ENCODE data around the gene KCNT1. TPM values are rescaled to one million over a fixed set of nuclear protein-coding genes. Genes with fewer than 3 reads are reported as not detected.

Gene KCNT1
- total and polyA plus RNA-seq, 5 experiments from 2014 or later = not detected

- no peak overlapping the region for H3K27ac Mint-ChIP-seq
- H3K27me3 Mint-ChIP-seq = peaks cover 2 to 8% (median 3%) of the 10 kb centered on the region in 5 donors
- ATAC-seq (no peak), DNase-seq (no peak)
- POLR2A ChIA-PET = no interaction called here
- H3K9me3 Mint-ChIP-seq = no peaks in the 10 kb centered on the region
- H3K4me3 Mint-ChIP-seq = no peak overlapping the region
- peaks cover 0 to 2% (median 0%) of the 10 kb centered on the region in 4 donors for H3K4me1 Mint-ChIP-seq
- H3K36me3 Mint-ChIP-seq = no peaks in the 10 kb centered on the region
Measured at GRCh38 chr9:135695642-135696041, 6.3 kb upstream of the KCNT1 start.

DNA sequence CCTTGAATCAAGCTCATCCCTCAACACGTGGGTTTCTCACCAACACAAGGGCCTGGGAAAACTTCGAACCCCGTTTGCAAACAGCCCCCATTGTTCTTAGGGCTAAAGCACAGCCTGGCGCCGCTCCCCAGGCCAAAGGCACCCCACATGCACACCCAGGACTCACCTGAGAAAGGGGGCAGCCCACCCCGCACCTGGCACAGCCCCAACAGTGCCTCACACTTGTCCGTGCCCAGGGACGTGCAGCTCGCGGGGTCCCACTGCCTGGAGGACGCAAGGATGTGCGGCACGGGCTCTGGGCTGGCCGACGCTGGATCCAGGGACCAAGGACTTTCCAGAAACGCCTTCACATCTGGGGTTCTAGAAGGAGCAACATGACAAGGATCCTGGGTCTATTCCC is 5.5 kb upstream of the KCNT1 start:
- H3K4me3 Mint-ChIP-seq = no peak overlapping the region
- peaks cover 0 to 6% (median 1%) of the 10 kb centered on the region in 4 donors for H3K4me1 Mint-ChIP-seq
- POLR2A ChIA-PET = no interaction called here
- peaks cover 2 to 8% (median 3%) of the 10 kb centered on the region in 5 donors for H3K27me3 Mint-ChIP-seq
- H3K9me3 Mint-ChIP-seq = no peaks in the 10 kb centered on the region
- no peak for ATAC-seq
- DNase-seq = no peak
- H3K27ac Mint-ChIP-seq = no peak overlapping the region
- H3K36me3 Mint-ChIP-seq = no peaks in the 10 kb centered on the region

DNA sequence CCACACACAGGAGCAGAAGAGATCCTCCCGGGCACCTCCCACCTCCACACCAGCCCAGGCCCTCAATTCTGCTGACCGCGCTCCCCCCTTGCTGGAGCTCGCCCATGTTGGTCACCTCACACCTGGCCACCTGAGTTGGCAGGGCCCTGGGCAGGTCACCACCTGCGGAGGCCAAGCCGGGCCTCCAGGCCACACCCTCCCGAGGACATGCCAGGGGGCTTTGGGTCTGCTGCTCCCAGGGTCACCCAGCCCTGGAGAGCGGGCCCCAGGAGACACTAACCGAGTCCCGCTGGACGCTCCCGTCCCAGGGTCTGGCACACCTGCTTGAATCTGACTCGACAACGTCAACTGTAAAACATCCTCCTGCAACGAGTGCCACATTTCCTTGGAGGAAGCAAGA is 4.8 kb upstream of the KCNT1 start:
- no peak overlapping the region for H3K4me3 Mint-ChIP-seq
- DNase-seq (no peak), ATAC-seq (no peak)
- peaks cover 0 to 8% (median 2%) of the 10 kb centered on the region in 5 donors for H3K27me3 Mint-ChIP-seq
- peaks cover 0 to 6% (median 1%) of the 10 kb centered on the region in 4 donors for H3K4me1 Mint-ChIP-seq
- H3K9me3 Mint-ChIP-seq = no peaks in the 10 kb centered on the region
- no peak overlapping the region for H3K27ac Mint-ChIP-seq
- H3K36me3 Mint-ChIP-seq = no peaks in the 10 kb centered on the region
- POLR2A ChIA-PET = no interaction called here

GRCh38 chr9:135698236-135698635 is 3.7 kb upstream of the KCNT1 start:
- ATAC-seq = no peak
- H3K4me3 Mint-ChIP-seq = no peak overlapping the region
- DNase-seq = no peak
- no peaks in the 10 kb centered on the region for H3K36me3 Mint-ChIP-seq
- peaks cover 0 to 9% (median 4%) of the 10 kb centered on the region in 5 donors for H3K27me3 Mint-ChIP-seq
- peaks cover 0 to 6% (median 1%) of the 10 kb centered on the region in 4 donors for H3K4me1 Mint-ChIP-seq
- POLR2A ChIA-PET = no interaction called here
- H3K9me3 Mint-ChIP-seq = no peaks in the 10 kb centered on the region
- no peak overlapping the region for H3K27ac Mint-ChIP-seq

DNA sequence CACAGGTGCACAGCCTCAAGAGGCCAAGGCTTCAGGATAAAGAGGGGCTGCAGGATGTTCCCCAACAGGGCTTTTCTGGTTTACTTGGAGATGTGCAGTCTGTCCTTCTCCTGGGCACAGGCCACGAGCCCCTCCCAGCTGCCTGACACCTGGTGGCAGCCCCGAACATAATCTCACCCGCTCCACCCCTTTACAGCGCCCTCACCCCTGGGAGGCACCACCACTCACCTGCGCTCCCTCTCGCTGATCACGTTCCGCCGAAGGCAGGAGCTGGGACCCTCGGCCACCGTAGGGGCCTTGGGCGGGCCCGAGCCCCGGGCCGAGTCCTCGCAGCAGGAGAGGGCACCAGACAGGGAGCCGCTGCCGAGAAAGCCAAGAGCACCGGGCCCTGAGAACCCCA is 3.2 kb upstream of the KCNT1 start:
- POLR2A ChIA-PET = no interaction called here

GRCh38 chr9:135699440-135699839 is 2.5 kb upstream of the KCNT1 start, which contains the start of gene SOHLH1:
SOHLH1 (minus strand) TSS chr9:135699481; CDS start chr9:135699467, 14 bp downstream.
- DNase-seq = no peak
- Mint-ChIP-seq H3K27ac (no peak within 1 kb of the TSS), H3K9me3 (no peaks in the 10 kb centered on the region), H3K4me1 (peaks cover 0 to 6% (median 1%) of the 10 kb centered on the region in 4 donors), H3K27me3 (peaks cover 0 to 14% (median 0%) of the 10 kb centered on the region in 5 donors), H3K4me3 (peak within 1 kb of the TSS in 2 of 10 donors; percentile 34 to 60), H3K36me3 (no peaks in the 10 kb centered on the region)
- ATAC-seq = no peak
- POLR2A ChIA-PET = no interaction called here

More for the DNA sequence above, 3.2 kb upstream of the KCNT1 start:
- DNase-seq (no peak), ATAC-seq (no peak)
- peaks cover 0 to 6% (median 1%) of the 10 kb centered on the region in 4 donors for H3K4me1 Mint-ChIP-seq
- no peak overlapping the region for H3K27ac Mint-ChIP-seq
- H3K36me3 Mint-ChIP-seq = no peaks in the 10 kb centered on the region
- peaks cover 0 to 13% (median 0%) of the 10 kb centered on the region in 5 donors for H3K27me3 Mint-ChIP-seq
- H3K4me3 Mint-ChIP-seq = no peak overlapping the region
- no peaks in the 10 kb centered on the region for H3K9me3 Mint-ChIP-seq

DNA sequence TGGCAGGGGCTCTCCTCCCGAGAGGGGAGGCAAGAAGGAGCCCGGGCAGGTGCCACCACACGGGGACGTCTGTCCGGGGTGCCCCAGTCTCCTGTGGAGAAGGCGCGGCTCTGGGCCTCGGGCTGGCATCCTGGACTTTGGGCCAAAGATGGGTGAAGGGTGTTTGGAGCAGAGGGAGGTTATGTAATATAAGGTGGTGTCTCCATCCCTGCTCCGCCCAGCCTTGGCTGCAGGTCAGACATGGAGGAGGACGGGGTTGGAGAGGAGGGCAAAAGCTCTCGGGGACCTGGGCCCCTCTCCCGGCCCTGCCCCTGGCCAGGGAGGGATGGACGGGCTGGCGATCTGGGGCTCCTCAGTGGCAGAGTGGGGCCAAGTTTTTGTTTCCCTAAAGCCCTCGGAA is 1.5 kb upstream of the KCNT1 start:
- Mint-ChIP-seq H3K27me3 (peaks cover 0 to 21% (median 4%) of the 10 kb centered on the region in 5 donors), H3K4me3 (peak overlapping the region in 2 of 10 donors; percentile 34 to 54), H3K27ac (no peak overlapping the region), H3K4me1 (peaks cover 0 to 6% (median 1%) of the 10 kb centered on the region in 4 donors), H3K36me3 (no peaks in the 10 kb centered on the region), H3K9me3 (no peaks in the 10 kb centered on the region)
- DNase-seq (no peak), ATAC-seq (no peak)
- POLR2A ChIA-PET = no interaction called here

DNA sequence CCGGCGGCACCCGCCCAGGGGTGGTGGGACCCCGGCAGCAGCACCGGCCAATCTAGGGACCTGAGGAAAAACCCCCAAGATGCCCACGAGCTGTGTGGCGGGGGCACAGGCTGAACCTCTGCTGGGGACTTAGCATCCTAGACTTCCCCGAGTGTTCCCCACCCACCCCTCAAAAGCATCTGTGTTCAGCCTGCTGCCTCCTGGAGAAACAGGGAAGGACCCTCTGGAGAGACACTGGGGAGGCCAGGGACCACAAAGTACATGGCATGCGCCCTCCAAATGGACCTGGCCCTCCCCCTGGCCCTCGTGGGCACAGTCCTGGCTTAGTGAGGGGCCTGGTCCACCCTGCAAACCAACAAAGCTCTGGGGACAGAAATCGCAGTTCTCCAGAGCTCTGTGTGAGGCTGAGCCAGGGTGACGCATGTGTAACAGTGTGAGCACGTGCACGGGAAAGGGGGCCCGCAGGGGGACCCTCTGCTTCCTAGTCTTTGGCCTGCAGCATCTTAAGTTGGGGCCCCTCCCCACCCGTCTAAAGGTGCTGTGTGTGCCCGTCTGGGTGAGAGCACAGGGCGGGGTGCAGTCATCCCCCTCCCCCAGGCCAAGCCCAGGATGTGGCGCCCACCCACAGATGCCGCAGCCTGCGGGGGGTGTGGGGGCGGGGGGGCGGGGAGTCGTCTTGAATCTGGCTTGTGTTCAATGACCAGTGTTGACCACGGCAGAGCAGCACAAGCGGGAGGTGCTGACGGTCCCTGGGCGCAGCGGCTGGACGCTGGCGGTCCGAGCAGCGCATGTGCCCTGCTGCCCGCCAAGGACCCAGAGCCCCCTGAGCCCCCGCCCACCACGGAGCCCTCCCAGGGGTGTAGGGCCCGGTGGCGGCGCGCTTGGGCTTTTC is 672 bp upstream of the KCNT1 start:
- peak in 8 of 10 donors; percentile 4 to 67 (median 31) for DNase-seq
- no peaks in the 10 kb centered on the region for H3K9me3 Mint-ChIP-seq
- no peaks in the 10 kb centered on the region for H3K36me3 Mint-ChIP-seq
- POLR2A ChIA-PET = no interaction called here
- H3K4me1 Mint-ChIP-seq = peaks cover 0 to 6% (median 1%) of the 10 kb centered on the region in 4 donors
- H3K27ac Mint-ChIP-seq = no peak overlapping the region
- H3K27me3 Mint-ChIP-seq = peaks cover 0 to 17% (median 4%) of the 10 kb centered on the region in 5 donors
- ATAC-seq = peak; percentile 63 to 87
- peak overlapping the region in 2 of 10 donors; percentile 26 to 31 for H3K4me3 Mint-ChIP-seq

- H3K27me3 Mint-ChIP-seq = peaks cover 0 to 17% (median 4%) of the 10 kb centered on the region in 5 donors
- H3K27ac Mint-ChIP-seq = no peak overlapping the region
- DNase-seq (no peak), ATAC-seq (no peak)
- H3K4me1 Mint-ChIP-seq = peaks cover 0 to 6% (median 1%) of the 10 kb centered on the region in 4 donors
- no peaks in the 10 kb centered on the region for H3K36me3 Mint-ChIP-seq
- H3K9me3 Mint-ChIP-seq = no peaks in the 10 kb centered on the region
- peak overlapping the region in 1 of 10 donors; percentile 19 for H3K4me3 Mint-ChIP-seq
- POLR2A ChIA-PET = interaction anchor here (0.5 kb wide), 1 partner anchor 256 kb away, joined by 3 read pairs; no protein-coding TSS in a partner anchor
Measured at GRCh38 chr9:135703726-135704125, 1.7 kb downstream of the KCNT1 start.

- Mint-ChIP-seq H3K4me3 (no peak overlapping the region), H3K9me3 (no peaks in the 10 kb centered on the region), H3K27me3 (peaks cover 0 to 25% (median 4%) of the 10 kb centered on the region in 5 donors), H3K36me3 (no peaks in the 10 kb centered on the region), H3K27ac (no peak overlapping the region), H3K4me1 (peaks cover 0 to 6% (median 1%) of the 10 kb centered on the region in 4 donors)
- no peak for DNase-seq
- ATAC-seq = no peak
- POLR2A ChIA-PET = no interaction called here
Measured at GRCh38 chr9:135704483-135704882, 2.5 kb downstream of the KCNT1 start.

GRCh38 chr9:135705376-135705775 is 3.4 kb downstream of the KCNT1 start:
- Mint-ChIP-seq H3K4me1 (peaks cover 0 to 6% (median 1%) of the 10 kb centered on the region in 4 donors), H3K9me3 (no peaks in the 10 kb centered on the region), H3K4me3 (no peak overlapping the region), H3K36me3 (no peaks in the 10 kb centered on the region), H3K27ac (no peak overlapping the region), H3K27me3 (peaks cover 0 to 34% (median 4%) of the 10 kb centered on the region in 5 donors)
- no peak for DNase-seq
- no peak for ATAC-seq
- POLR2A ChIA-PET = no interaction called here

DNA sequence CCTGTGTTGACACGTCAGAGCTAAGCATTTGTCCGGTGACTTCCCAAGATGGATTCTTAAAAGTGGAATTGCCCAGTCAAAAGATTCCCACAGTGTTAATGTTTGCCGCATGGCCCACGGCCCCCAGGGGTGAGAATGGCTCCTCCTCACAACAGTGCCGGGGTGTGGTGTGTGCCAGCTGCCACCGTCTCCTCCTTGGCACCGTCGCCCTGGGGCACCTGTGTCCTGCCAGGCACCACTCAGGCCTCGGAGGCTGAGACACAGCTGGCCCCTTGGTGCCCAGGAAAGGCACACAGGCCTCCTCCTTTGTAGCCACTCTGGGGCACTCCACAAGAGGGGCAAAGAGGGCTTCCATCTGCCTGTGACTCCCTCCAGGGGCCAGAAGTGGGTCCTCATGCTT is 4.3 kb downstream of the KCNT1 start:
- H3K27ac Mint-ChIP-seq = no peak overlapping the region

More for the DNA sequence above, 4.3 kb downstream of the KCNT1 start:
- Mint-ChIP-seq H3K4me1 (peaks cover 0 to 2% (median under 1%) of the 10 kb centered on the region in 4 donors), H3K36me3 (no peaks in the 10 kb centered on the region), H3K4me3 (no peak overlapping the region), H3K27me3 (peaks cover 0 to 43% (median 4%) of the 10 kb centered on the region in 5 donors), H3K9me3 (no peaks in the 10 kb centered on the region)
- POLR2A ChIA-PET = interaction anchor here (0.6 kb wide), 1 partner anchor 253 kb away, joined by 6 read pairs; no protein-coding TSS in a partner anchor
- ATAC-seq (no peak), DNase-seq (no peak)

Measured in naive thymus-derived CD8-positive, alpha-beta T cell (primary cell).